ENCODE measurements around the gene RASGRP1. TPM values are rescaled to one million over a fixed set of nuclear protein-coding genes. Genes with fewer than 3 reads are reported as not detected.

Gene RASGRP1
- total RNA-seq, 1 donor from 2014 or later: 0.46 TPM

- intact Hi-C loops (cut with DNase I): no loop called here
- DNase-seq (ENCODE audit: missing footprints): no peak
- ATAC-seq: no peak
These were observed 19.4 kb downstream of the RASGRP1 start for GRCh38 chr15:38545179-38545578.

GRCh38 chr15:38541026-38541425 is 23.6 kb downstream of the RASGRP1 start:
- intact Hi-C loops (cut with DNase I): no loop called here
- ATAC-seq (no peak), DNase-seq (ENCODE audit: missing footprints) (no peak)

GRCh38 chr15:38540510-38540909 is 24.1 kb downstream of the RASGRP1 start:
- intact Hi-C loops (cut with DNase I): no loop called here
- no peak for ATAC-seq
- no peak for DNase-seq (ENCODE audit: missing footprints)

GRCh38 chr15:38539008-38539343 is 25.6 kb downstream of the RASGRP1 start:
- ATAC-seq (no peak), DNase-seq (ENCODE audit: missing footprints) (no peak)
- intact Hi-C loops (cut with DNase I): no loop called here

GRCh38 chr15:38538328-38539007 is 26.1 kb downstream of the RASGRP1 start:
- DNase-seq (ENCODE audit: missing footprints): no peak
- ATAC-seq: no peak
- intact Hi-C loops (cut with DNase I): no loop called here

- intact Hi-C loops (cut with DNase I): no loop called here
- peak; percentile 84 for ATAC-seq
- DNase-seq (ENCODE audit: missing footprints): no peak
These were observed 28.4 kb downstream of the RASGRP1 start for GRCh38 chr15:38536201-38536676.

GRCh38 chr15:38535491-38536200 is 29.0 kb downstream of the RASGRP1 start:
- DNase-seq (ENCODE audit: missing footprints): no peak
- intact Hi-C loops (cut with DNase I): no loop called here
- ATAC-seq: peak; percentile 47

- intact Hi-C loops (cut with DNase I): no loop called here
- DNase-seq (ENCODE audit: missing footprints) (no peak), ATAC-seq (no peak)
These were observed 29.9 kb downstream of the RASGRP1 start for GRCh38 chr15:38534691-38535090.

- DNase-seq (ENCODE audit: missing footprints) (no peak), ATAC-seq (no peak)
- intact Hi-C loops (cut with DNase I): no loop called here
These were observed 30.7 kb downstream of the RASGRP1 start for GRCh38 chr15:38533926-38534325.

GRCh38 chr15:38533416-38533915 is 31.1 kb downstream of the RASGRP1 start:
- intact Hi-C loops (cut with DNase I): no loop called here
- DNase-seq (ENCODE audit: missing footprints): no peak
- ATAC-seq: no peak

- no peak for ATAC-seq
- intact Hi-C loops (cut with DNase I): no loop called here
- no peak for DNase-seq (ENCODE audit: missing footprints)
These were observed 31.9 kb downstream of the RASGRP1 start for GRCh38 chr15:38532728-38533127.

- ATAC-seq: no peak
- DNase-seq (ENCODE audit: missing footprints): no peak
- intact Hi-C loops (cut with DNase I): no loop called here
These were observed 33.1 kb downstream of the RASGRP1 start for GRCh38 chr15:38531509-38531908.

- intact Hi-C loops (cut with DNase I): no loop called here
- no peak for DNase-seq (ENCODE audit: missing footprints)
- ATAC-seq: no peak
These were observed 34.5 kb downstream of the RASGRP1 start for GRCh38 chr15:38530113-38530512.

- DNase-seq (ENCODE audit: missing footprints) (no peak), ATAC-seq (no peak)
- intact Hi-C loops (cut with DNase I): no loop called here
These were observed 36.3 kb downstream of the RASGRP1 start for GRCh38 chr15:38528294-38528693.

GRCh38 chr15:38526158-38526557 is 38.5 kb downstream of the RASGRP1 start:
- DNase-seq (ENCODE audit: missing footprints) (no peak), ATAC-seq (no peak)
- intact Hi-C loops (cut with DNase I): no loop called here

GRCh38 chr15:38525489-38525888 is 39.1 kb downstream of the RASGRP1 start:
- DNase-seq (ENCODE audit: missing footprints) (no peak), ATAC-seq (no peak)
- intact Hi-C loops (cut with DNase I): no loop called here

GRCh38 chr15:38524156-38524555 is 40.5 kb downstream of the RASGRP1 start:
- intact Hi-C loops (cut with DNase I): no loop called here
- ATAC-seq: no peak
- no peak for DNase-seq (ENCODE audit: missing footprints)

GRCh38 chr15:38522922-38523321 is 41.7 kb downstream of the RASGRP1 start:
- DNase-seq (ENCODE audit: missing footprints): no peak
- ATAC-seq: no peak
- intact Hi-C loops (cut with DNase I): no loop called here

- intact Hi-C loops (cut with DNase I): no loop called here
- ATAC-seq (no peak), DNase-seq (ENCODE audit: missing footprints) (no peak)
These were observed 43.3 kb downstream of the RASGRP1 start for GRCh38 chr15:38521316-38521715.

- intact Hi-C loops (cut with DNase I): no loop called here
- ATAC-seq (no peak), DNase-seq (ENCODE audit: missing footprints) (no peak)
These were observed 44.6 kb downstream of the RASGRP1 start for GRCh38 chr15:38520035-38520434.
